GM10266 (cell line): Measurements from ENCODE around the gene GPC6.

Experiments used
- DNase-seq: peaks from one replicate; pipeline ENCODE4 v3.0.0; 2012; ENCODE audit errors: extremely low spot score
- CTCF ChIP-seq: IDR thresholded peaks from 2 replicates; pipeline ENCODE4 v1.5.1; 2012; ENCODE audit warnings: mild to moderate bottlenecking, low read depth; ENCODE audit not compliant: control insufficient read depth, insufficient read depth; ENCODE audit errors: missing control alignments

The GPC6 gene

GRCh38 chr13:93805736-93806135, 579.1 kb downstream of the GPC6 start:
- no peak for DNase-seq
- no peak for TF ChIP-seq CTCF

GRCh38 chr13:93806861-93807260, 580.3 kb downstream of the GPC6 start:
- no peak for DNase-seq
- TF ChIP-seq CTCF, result no peak

GRCh38 chr13:93810264-93810663, 583.7 kb downstream of the GPC6 start:
- DNase-seq, result no peak

GRCh38 chr13:93811071-93811737, 584.6 kb downstream of the GPC6 start:
- no peak for DNase-seq
- TF ChIP-seq CTCF, result no peak

More at GRCh38 chr13:93810264-93810663, 583.7 kb downstream of the GPC6 start:
- no peak for TF ChIP-seq CTCF

- no peak for TF ChIP-seq CTCF
- no peak for DNase-seq
These were observed 585.1 kb downstream of the GPC6 start for GRCh38 chr13:93811738-93812112.

- TF ChIP-seq CTCF, result no peak
- DNase-seq, result no peak
These were observed 588.1 kb downstream of the GPC6 start for GRCh38 chr13:93814658-93815057.

GRCh38 chr13:93818345-93818744, 591.7 kb downstream of the GPC6 start:
- TF ChIP-seq CTCF, result no peak
- no peak for DNase-seq
